GM18873 (cell line): ENCODE results near the gene PYDC1.
"Not testable (repeated sequence)": the region's sequence is repeated elsewhere in the genome, so short reads cannot be mapped to it uniquely, and the experiment has no call there.

Source experiments
- ATAC-seq: cut with Tn5 transposase; IDR thresholded peaks from one replicate; pipeline ENCODE4 v1.9.1; 2021; ENCODE audit warnings: mild to moderate bottlenecking, moderate library complexity, moderate number of reproducible peaks; ENCODE audit not compliant: unreplicated experiment, low FRiP score

Gene PYDC1

DNA sequence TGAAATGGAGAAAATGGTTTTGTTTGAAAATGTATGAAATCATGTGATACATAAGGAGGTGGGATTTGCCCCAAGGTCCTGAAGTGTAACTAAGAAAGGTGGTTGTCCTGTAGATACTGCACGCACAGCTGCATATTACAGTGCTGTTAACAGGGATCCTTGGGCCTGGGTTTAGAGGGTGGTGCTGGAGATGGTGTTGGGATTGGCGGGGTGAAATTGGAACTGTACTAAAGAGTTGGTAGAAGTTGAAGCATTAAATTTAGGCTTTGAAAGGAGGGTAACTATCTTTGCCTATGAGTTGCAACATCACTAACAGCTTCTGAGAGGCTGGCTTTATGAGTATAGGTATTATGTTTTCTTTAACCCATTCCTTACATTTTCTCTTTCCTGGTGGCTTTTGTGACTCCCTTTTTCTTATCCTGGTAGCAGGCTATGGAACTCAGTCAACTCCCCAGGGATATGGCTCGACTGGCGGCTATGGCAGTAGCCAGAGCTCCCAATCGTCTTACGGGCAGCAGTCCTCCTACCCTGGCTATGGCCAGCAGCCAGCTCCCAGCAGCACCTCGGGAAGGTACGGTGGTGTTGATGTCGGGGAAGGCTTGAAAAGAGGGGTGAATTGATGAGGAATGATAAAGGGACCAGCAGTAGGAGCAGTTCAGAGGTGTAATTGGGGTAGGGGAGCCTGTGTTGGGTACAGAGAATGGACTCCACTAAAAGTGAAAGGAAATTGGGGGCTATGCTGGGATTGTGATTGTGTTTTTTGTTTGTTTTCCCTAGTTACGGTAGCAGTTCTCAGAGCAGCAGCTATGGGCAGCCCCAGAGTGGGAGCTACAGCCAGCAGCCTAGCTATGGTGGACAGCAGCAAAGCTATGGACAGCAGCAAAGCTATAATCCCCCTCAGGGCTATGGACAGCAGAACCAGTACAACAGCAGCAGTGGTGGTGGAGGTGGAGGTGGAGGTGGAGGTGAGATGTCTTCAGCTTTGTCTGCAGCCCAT is 33.2 kb downstream of the PYDC1 start:
- no peak for ATAC-seq

GRCh38 chr16:31182391-31182790 is 34.5 kb downstream of the PYDC1 start:
- ATAC-seq: no peak

- ATAC-seq: no peak
Measured at GRCh38 chr16:31181102-31181830, 35.7 kb downstream of the PYDC1 start.

- ATAC-seq: peak; percentile 58
Measured at GRCh38 chr16:31179747-31180459, 37.0 kb downstream of the PYDC1 start, which contains the start of gene FUS. TSS of gene FUS (plus strand) at chr16:31180139. CDS start at chr16:31180215, 76 bp downstream.

DNA sequence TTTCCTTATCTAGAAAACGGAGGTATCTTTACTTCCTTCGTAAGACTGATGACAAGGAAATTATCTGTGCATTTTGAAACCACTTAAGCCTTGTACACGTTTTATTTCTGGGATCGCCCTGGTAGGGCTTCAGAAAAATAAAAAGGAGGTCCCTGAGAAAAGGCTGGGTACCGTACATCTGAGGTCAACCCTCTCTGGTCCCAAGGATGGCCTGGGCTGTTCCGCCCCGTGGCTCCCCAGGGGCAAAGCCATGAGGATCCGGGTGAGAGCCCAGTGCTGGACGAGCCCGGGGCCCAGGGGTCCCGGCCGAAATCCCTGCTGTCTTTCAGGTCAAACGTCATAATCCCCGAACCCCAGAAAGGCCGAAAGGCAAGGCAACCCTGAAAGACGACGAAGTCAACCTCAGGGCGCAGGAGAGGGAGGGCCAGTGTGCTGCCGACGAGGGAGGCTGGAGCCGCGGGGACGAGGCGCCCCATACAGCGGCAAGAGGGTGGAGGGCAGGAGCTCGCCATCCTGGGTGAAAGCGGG is 37.7 kb downstream of the PYDC1 start:
- no peak for ATAC-seq

DNA sequence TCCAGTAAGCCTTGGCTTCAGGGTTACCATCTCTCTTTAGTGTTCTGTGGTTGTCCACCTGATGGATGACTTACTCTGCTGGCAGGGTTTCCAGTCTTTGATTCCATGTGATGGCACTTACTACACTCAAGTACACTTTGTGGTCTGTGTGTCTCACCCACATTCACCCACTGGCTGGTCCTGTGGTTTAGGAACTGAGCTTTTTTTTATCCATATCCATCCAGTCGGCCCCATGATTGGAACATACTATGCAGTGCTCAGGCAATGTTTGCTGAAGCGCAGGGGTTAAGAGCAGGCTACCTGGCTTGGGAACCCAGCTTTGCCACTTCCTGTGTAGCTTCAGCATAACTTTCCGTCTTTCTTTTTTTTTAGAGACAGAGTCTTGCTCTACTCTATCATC is 39.8 kb downstream of the PYDC1 start:
- no peak for ATAC-seq

DNA sequence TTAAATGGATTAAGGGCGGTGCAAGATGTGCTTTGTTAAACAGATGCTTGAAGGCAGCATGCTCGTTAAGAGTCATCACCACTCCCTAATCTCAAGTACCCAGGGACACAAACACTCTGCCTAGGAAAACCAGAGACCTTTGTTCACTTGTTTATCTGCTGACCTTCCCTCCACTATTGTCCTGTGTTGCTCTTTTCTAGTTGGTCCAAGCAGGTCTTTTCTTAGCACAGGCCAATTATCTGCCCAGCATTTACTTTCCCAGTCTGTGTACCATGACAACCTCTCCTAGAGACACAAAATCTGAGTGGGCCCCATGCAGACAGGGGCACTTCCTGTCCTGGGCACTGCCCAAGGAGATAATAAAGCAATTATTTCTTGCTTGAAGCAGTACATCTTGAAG is 46.9 kb downstream of the PYDC1 start:
- ATAC-seq: not testable (repeated sequence)

GRCh38 chr16:31168848-31169247 is 48.1 kb downstream of the PYDC1 start:
- no peak for ATAC-seq

- no peak for ATAC-seq
Measured at GRCh38 chr16:31167315-31167714, 49.6 kb downstream of the PYDC1 start.
